Liver (tissue), 9 donors: Measurements from ENCODE around the gene RIC3. TPM values are rescaled to one million over a fixed set of nuclear protein-coding genes. Genes with fewer than 3 reads are reported as not detected.

Experiments
- DNase-seq: peaks from one replicate; pipeline ENCODE4 v3.0.0-alpha.2; 2017; ENCODE audit warnings: low spot score
- H3K27ac ChIP-seq, 2 donors: one replicate each; pipeline ENCODE4 v1.7.0; 2013; ENCODE audit warnings: inconsistent platforms in 2 of 2, low read length in 2 of 2, control low read depth in 1 of 2, low read depth in 1 of 2, mild to moderate bottlenecking in 1 of 2
- H3K27me3 ChIP-seq, 4 donors: one replicate each; pipeline versions ENCODE4 v1.6.1 to v1.7.0; 2013; ENCODE audit warnings: low read length in 3 of 4, inconsistent platforms in 1 of 4, mild to moderate bottlenecking in 1 of 4, moderate library complexity in 1 of 4; ENCODE audit not compliant: control insufficient read depth in 4 of 4, insufficient read depth in 4 of 4
- H3K36me3 ChIP-seq, 4 donors: one replicate each; pipeline versions ENCODE4 v1.6.1 to v1.7.0; 2013; ENCODE audit warnings: low read length in 3 of 4, mild to moderate bottlenecking in 3 of 4, low read depth in 1 of 4, moderate library complexity in 1 of 4; ENCODE audit not compliant: control insufficient read depth in 4 of 4, insufficient read depth in 3 of 4
- H3K4me1 ChIP-seq, 4 donors: one replicate each; pipeline versions ENCODE4 v1.6.1 to v1.7.0; 2013; ENCODE audit warnings: low read length in 3 of 4, mild to moderate bottlenecking in 3 of 4, moderate library complexity in 1 of 4; ENCODE audit not compliant: control insufficient read depth in 4 of 4, insufficient read depth in 4 of 4
- H3K4me3 ChIP-seq, 3 donors: one replicate each; pipeline versions ENCODE4 v1.6.1 to v1.7.0; 2013; ENCODE audit warnings: low read length in 3 of 3, control low read depth in 1 of 3, low read depth in 1 of 3, mild to moderate bottlenecking in 1 of 3
- H3K9ac ChIP-seq, 2 donors: one replicate each; pipeline ENCODE4 v1.7.0; 2013; ENCODE audit warnings: low read length in 2 of 2, mild to moderate bottlenecking in 2 of 2, moderate library complexity in 2 of 2, control low read depth in 1 of 2, low read depth in 1 of 2
- H3K9me3 ChIP-seq, 4 donors: one replicate each; pipeline versions ENCODE4 v1.6.1 to v1.7.0; 2013; ENCODE audit warnings: low read length in 3 of 4; ENCODE audit not compliant: control insufficient read depth in 4 of 4
- CTCF ChIP-seq: fragments of 150-350 bp; IDR thresholded peaks from 2 replicates; pipeline ENCODE4 v1.5.1; 2017; ENCODE audit warnings: improper control_type of control experiment, low read depth, low read length; ENCODE audit not compliant: missing input control
- EGR1 ChIP-seq, 2 donors: IDR thresholded peaks; 2 replicates each; pipeline ENCODE4 v1.6.1; 2016 to 2018; ENCODE audit warnings: antibody characterized with exemption in 2 of 2, low read depth in 2 of 2
- FOXA1 ChIP-seq: IDR thresholded peaks from 2 replicates; pipeline ENCODE4 v1.6.1; 2016; ENCODE audit warnings: antibody characterized with exemption
- FOXA2 ChIP-seq: IDR thresholded peaks from 2 replicates; pipeline ENCODE4 v1.6.1; 2016; ENCODE audit warnings: antibody characterized with exemption
- HNF4A ChIP-seq, 2 donors: conservative IDR thresholded peaks; 2 replicates each; pipeline ENCODE4 v1.6.1; 2016; ENCODE audit warnings: antibody characterized with exemption in 2 of 2, mild to moderate bottlenecking in 2 of 2
- HNF4G ChIP-seq: IDR thresholded peaks from 2 replicates; pipeline ENCODE4 v1.6.1; 2016; ENCODE audit warnings: antibody characterized with exemption
- MAX ChIP-seq: IDR thresholded peaks from 2 replicates; pipeline ENCODE4 v1.6.1; 2016; ENCODE audit warnings: antibody characterized with exemption
- RAD21 ChIP-seq, 2 donors: IDR thresholded peaks; 2 replicates each; pipeline ENCODE4 v1.6.1; 2016; ENCODE audit warnings: antibody characterized with exemption in 2 of 2, mild to moderate bottlenecking in 2 of 2
- REST ChIP-seq: IDR thresholded peaks from 2 replicates; pipeline ENCODE4 v1.6.1; 2016; ENCODE audit warnings: antibody characterized with exemption, mild to moderate bottlenecking
- RXRA ChIP-seq, 2 donors: IDR thresholded peaks; 2 replicates each; pipeline ENCODE4 v1.6.1; 2017 to 2018; ENCODE audit warnings: antibody characterized with exemption in 2 of 2, mild to moderate bottlenecking in 1 of 2
- SP1 ChIP-seq: IDR thresholded peaks from 2 replicates; pipeline ENCODE4 v1.6.1; 2018; ENCODE audit warnings: antibody characterized with exemption, mild to moderate bottlenecking
- TAF1 ChIP-seq: conservative IDR thresholded peaks from 2 replicates; pipeline ENCODE4 v1.6.1; 2016; ENCODE audit warnings: antibody characterized with exemption, mild to moderate bottlenecking
- YY1 ChIP-seq: IDR thresholded peaks from 2 replicates; pipeline ENCODE4 v1.6.1; 2016; ENCODE audit warnings: antibody characterized with exemption, mild to moderate bottlenecking
- WGBS: extraction: QIAGEN DNeasy Blood & Tissue Kit; methylation state at CpG from one replicate; pipeline ENCODE4 v1.1.7; 2013; 5-methylcytosine and 5-hydroxymethylcytosine counted together
- polyA plus RNA-seq, 2 donors: library from polyadenylated mRNA; stranded (reverse) in 1 of 2; unstranded in 1 of 2; fragments of 200-250 nt in 1 of 2; fragments of >200 nt in 1 of 2; fragmentation: Nextera tagmentation in 1 of 2; extraction: Ambion mirVana in 1 of 2; gene quantifications; one replicate each; pipeline versions ENCODE4 v1.2.1 to v1.2.3, GENCODE V29; 2013 to 2015
- total RNA-seq, 2 donors: library from RNA; depleted of rRNA; stranded (reverse); fragments of >200 nt; gene quantifications; one replicate each; pipeline ENCODE4 v1.2.3, GENCODE V29; 2014
- donor health status: healthy.
- donor health status: healthy.
- donor health status: healthy.
- donor health status: healthy.
- donor health status: healthy.

RIC3 gene
- total and polyA plus RNA-seq, 4 donors: 0.89 to 9.8 (median 4.5) TPM

- Histone ChIP-seq H3K27me3 (no peaks in the 10 kb centered on the region), H3K4me3 (no peak overlapping the region), H3K9ac (no peak overlapping the region), H3K27ac (no peak overlapping the region), H3K36me3 (no peaks in the 10 kb centered on the region), H3K9me3 (no peaks in the 10 kb centered on the region), H3K4me1 (no peaks in the 10 kb centered on the region)
- DNase-seq: no peak
- 82% methylated on average over 4 of the region's 4 CpGs for WGBS
- TF ChIP-seq MAX (no peak), CTCF (peak; percentile 24), RAD21 (IDR thresholded peaks at IDR 0.05) (peak in 1 of 2 donors; percentile 67)
These were observed 81.6 kb downstream of the RIC3 start for GRCh38 chr11:8087185-8087584.

GRCh38 chr11:8086571-8086970 lies 82.3 kb downstream of the RIC3 start:
- Histone ChIP-seq H3K27ac (no peak overlapping the region), H3K9ac (no peak overlapping the region), H3K36me3 (no peaks in the 10 kb centered on the region), H3K4me3 (no peak overlapping the region), H3K4me1 (peaks cover under 1 to 3% (median under 1%) of the 10 kb centered on the region in 4 donors), H3K27me3 (no peaks in the 10 kb centered on the region), H3K9me3 (no peaks in the 10 kb centered on the region)
- DNase-seq: no peak
- TF ChIP-seq FOXA1 (no peak), REST (no peak), TAF1 (no peak), MAX (no peak), FOXA2 (no peak), HNF4G (no peak), RAD21 (IDR thresholded peaks at IDR 0.05) (no peak), SP1 (no peak), RXRA (IDR thresholded peaks at IDR 0.05) (no peak), YY1 (no peak), CTCF (no peak), EGR1 (IDR thresholded peaks at IDR 0.05; ENCODE audit: low read depth in 2 of 2) (no peak), HNF4A (conservative IDR thresholded peaks at IDR 0.05) (no peak)
- 91% methylated on average over 7 of the region's 7 CpGs for WGBS
